HG03196 (cell line): ENCODE measurements around the gene COX5A.
A peak's percentile ranks its signal among the peaks of the same experiment; 100 is the strongest.

ENCODE experiments used
- ATAC-seq: cut with Tn5 transposase; IDR thresholded peaks from one replicate; pipeline ENCODE4 v1.9.1; 2021; ENCODE audit not compliant: unreplicated experiment

COX5A gene

DNA sequence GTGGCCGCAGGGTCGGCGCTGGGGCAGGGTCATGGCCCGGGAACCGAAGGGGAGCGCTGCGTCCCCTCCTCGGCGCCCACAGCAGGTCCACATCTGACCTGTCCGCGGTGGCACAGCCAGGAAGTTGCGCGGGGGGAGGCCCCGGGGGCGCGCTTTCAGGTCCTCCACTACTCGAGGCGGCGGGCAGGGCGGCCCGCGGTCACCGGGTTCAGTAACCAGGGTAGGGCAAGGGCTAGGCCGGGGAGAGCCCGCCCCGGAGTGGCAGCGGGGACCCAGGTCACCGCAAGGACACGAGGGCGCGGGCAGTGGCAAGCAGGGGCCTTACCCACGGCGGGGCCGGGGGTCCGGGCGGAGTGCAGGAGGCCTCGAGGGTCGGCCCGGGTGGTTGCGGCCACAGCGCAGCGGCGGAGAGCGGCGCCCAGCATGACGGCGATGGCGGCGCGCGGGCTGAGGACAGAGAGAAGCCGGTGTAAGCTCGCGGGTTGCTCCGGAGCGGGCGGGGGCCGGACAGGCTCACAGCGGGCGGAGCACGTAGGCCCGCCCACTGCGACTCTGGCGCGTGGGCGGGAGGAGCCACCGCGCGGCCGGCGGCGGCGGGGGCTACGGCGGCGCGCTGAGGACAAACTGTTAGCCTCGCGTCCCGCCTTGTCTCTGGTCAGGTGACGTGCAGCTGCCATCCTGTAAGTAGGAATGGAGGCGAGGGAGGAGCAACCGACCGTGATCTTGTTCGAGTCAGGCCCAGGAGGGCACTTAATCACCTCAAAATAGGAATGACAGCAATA lies at the start of gene COX5A:
TSS of gene COX5A (minus strand) at position 484 of the 782 bp plus-strand sequence. CDS start at position 425, 59 bp downstream.
- ATAC-seq, result peak; percentile 86

DNA sequence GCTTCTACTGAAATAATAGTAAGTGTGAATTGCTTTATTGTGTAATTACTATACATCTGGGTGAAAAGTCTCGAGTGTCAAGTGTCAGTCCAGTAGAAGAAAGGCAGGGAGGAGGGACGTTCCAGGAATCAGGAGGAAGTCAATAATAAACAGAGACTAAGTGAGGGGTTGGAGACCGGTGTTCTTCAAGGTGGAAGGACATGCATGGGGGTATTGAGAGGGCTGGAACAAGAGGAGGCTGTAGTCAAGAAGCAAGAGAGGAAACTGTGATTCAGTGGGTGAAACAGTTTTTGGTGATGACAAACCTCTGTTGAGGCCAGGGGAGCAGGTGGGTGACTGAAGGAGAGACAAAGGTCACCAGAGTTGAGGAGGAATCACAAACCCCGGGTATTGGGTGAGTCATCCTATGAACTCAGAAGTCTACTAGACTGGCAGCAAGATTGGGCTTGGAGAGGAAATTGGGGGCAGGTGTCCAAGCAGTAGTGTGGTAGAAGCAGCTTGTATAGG lies 45.9 kb upstream of the COX5A start:
- ATAC-seq, result peak; percentile 84

DNA sequence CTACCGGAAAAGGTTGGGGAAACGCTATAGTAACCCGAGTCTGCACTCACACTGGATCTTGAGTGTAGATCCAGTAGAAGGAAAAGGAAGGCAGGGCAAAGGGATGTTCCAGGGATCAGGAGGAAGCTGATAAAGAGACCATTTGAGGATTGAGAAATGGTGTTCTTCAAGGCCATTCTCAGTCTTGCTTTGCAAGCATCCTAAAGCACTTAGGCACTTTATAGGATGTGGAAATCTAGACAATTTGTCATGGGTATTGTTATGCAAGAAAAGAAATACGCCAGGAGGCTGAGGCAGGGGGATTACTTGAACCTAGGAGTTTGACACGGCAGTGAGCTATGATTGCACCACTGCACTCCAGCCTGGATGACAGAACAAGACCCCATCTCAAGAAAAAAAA lies 44.3 kb upstream of the COX5A start:
- ATAC-seq, result no peak

DNA sequence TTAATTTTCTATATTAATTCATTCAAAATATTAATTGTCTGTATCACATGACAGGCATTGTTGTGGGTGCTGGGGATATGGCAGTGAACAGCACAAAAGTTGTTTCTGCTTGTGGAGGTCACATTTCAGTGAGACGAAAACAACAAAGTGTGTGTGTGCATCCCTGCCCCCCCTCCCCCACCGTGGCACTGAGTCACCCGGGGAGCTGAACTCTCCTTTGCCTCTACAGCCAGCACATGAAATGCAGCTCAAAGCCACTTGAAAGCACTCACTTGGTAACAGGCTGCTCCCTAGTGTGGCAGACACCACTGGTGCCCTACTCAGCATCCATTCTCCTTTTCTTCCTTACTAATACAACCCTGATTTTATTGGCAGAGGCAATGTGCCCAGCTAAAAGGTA lies 40.6 kb upstream of the COX5A start:
- ATAC-seq, result no peak

DNA sequence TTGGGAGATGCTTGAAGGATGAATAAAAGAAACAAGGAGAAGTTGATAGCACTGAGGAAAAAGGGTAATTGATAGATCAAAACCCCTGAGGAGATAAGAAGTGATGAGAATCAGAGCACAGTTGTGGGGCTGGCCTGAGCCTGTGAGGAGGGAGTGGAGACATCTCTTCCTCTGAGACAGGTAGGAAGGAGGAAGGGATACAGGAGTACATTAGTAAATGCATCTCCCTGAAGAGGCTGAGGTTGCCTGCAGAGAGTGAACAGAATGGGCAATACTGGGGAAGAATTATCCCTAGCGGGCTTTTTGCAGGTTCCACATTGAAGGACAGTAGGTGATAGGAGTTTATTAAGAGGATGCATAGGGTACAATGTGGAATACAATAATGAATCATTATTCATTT lies 40.2 kb upstream of the COX5A start:
- ATAC-seq, result no peak

DNA sequence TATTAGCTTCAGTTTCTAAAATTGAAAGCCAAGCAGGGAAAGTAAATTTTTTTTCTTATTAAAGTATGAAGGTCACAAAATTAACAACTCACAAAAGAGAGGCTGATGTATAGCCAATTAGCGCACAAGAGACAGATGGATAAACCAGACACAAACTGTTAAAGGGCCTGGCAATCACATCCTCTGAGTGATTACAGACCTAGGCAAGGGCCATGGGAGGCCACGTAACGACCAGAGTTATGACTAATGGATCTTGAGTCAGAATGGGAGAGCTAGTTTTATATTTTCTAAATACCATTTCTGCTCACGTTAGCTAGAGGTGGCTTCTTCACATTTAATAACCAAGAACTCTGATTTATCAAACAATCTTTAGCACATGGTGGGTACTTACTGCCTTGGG lies 39.7 kb upstream of the COX5A start:
- no peak for ATAC-seq

DNA sequence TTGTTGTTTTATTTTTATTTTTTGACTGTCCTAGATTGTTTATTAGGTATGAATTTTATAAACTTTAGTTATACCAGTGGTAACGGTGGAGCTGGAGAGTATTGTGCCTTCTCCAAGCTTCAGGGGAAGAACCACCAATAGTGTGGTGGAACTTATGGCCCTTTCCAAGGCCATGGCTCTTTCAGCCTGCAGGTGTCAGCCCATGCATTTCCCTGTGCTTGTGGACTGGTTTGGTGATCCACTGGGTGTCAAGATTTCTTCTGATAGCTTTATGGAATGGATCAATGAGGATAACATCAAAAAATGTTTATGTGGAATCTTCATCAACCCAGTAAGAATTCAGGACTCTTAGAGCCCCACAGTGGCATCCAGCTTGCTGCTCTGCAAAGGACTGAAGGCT lies 38.3 kb upstream of the COX5A start:
- no peak for ATAC-seq

DNA sequence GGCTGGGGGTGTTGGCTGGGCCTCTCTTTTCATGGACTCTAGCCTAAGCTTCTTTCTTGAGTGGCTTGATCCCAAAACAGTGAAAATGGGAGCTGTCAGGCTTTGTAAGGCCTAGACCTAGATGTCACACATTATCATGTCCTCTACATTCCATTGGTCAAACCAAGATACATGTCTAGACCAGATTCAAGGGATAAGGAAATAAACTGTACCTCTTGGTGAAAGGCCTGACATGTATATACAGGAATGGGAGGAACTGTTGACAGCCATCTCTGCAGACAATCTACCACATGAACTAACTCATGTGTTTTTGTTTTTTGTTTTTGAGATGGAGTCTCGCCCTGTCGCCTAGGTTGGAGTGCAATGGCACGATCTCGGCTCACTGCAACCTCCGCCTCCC lies 29.8 kb upstream of the COX5A start:
- ATAC-seq, result no peak

GRCh38 chr15:74964794-74965193 lies 26.9 kb upstream of the COX5A start:
- no peak for ATAC-seq

- no peak for ATAC-seq
Measured at GRCh38 chr15:74963213-74963612, 25.3 kb upstream of the COX5A start.

DNA sequence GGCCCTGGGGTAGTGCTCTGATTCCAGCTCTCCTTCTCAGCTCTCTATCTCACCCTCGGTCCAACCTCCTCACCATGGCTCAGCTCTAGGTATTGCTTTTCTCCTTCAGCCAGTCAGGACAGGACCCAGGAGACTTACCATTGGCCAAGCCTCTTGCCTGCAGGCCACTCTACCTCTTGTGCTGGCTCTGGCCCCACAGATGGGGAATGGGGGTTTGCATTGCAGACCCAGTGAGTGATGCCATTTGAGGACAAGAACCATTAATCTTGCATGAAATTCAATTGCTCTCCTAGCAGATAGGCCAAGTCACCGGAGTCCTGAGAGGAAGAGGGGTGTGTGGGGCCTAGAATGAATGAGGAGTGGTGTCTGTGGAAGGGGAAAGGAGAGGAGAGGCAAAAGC lies 24.8 kb upstream of the COX5A start:
- ATAC-seq, result no peak

DNA sequence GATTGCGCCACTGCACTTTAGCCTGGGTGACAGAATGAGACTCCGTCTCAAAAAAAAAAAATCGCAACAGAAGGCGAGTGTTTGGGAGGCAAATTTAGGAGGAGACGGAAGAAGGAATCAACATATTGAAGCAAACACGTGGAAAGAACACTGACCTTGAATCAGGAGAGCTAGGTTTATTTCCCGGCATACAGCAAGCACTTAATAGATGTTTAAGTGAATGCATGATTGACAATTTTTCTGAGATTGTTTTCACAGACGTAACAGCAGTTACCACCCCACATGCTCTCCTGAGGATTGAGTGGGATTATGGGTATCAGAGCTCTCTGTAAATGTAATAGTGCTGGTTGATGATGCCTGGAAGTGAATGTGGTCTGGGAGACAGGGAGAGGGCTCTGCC lies 24.3 kb upstream of the COX5A start:
- ATAC-seq, result no peak

DNA sequence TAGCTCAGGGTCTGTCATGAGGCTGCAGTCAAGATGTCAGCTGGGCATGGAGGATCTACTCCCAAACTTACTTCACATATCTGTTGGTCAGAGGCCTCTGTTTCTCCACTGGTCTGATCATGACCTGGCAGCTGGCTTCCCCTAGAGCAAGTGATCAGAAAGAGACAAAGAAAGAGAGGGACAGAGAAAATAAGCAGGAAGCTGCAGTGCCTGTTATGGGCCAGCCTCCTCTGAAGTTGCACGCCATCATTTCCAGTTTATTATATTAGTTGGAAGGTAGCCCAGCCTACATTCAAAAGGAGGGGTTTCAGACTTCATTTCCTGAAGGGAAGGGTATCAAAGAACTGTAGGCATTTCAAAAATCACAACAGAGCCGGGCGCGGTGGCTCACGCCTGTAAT lies 23.7 kb upstream of the COX5A start:
- no peak for ATAC-seq

GRCh38 chr15:74960995-74961588 lies 23.2 kb upstream of the COX5A start:
- no peak for ATAC-seq

- ATAC-seq, result no peak
Measured at GRCh38 chr15:74960286-74960685, 22.4 kb upstream of the COX5A start.

DNA sequence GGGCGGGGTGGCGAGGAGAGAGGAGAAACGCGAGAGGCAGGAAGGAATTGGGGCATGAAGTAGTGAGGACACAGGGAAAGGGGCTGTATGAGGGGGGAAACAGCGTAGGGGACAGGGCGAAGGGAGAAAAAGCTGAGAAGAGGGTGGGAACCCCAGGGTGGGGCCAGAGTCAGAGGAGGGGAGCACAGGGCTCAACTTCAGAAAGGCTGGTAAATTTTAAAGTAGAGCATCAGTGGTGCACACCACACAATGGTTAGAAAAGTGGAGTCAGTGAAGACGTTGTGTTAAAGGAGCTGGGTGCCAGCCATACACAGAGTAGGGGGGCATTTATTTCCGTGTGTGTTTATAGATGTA lies 21.7 kb upstream of the COX5A start:
- ATAC-seq, result no peak

- no peak for ATAC-seq
Measured at GRCh38 chr15:74958908-74959585, 21.2 kb upstream of the COX5A start.

DNA sequence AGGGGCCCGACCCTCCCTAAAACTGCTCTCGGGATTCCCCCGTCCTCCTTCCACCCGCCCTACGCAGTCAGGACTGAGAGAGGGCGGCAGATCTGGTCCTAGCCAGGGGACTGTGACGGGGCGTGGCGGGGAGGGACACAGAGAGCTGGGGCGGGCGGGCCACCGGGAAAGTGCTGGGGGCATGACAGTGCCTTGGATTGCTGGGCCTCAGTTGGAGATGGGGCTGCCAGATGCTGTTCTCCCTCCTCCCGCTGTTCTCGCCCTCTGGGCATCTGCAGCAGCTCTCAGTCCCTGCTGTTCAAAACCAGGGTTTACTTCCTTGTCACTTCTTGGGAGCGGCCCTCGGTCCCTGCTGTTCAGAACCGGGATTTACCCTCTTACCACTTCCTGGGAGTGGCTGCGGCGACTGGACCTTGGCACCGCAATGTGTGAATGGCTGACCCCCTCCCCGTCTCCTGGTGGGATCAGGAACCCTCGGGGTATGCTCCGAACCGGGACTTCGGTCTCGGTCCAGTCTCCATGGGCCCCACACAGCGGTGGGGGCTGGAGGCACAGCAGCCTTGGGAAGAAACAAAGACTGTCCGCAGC lies 20.5 kb upstream of the COX5A start:
- no peak for ATAC-seq

DNA sequence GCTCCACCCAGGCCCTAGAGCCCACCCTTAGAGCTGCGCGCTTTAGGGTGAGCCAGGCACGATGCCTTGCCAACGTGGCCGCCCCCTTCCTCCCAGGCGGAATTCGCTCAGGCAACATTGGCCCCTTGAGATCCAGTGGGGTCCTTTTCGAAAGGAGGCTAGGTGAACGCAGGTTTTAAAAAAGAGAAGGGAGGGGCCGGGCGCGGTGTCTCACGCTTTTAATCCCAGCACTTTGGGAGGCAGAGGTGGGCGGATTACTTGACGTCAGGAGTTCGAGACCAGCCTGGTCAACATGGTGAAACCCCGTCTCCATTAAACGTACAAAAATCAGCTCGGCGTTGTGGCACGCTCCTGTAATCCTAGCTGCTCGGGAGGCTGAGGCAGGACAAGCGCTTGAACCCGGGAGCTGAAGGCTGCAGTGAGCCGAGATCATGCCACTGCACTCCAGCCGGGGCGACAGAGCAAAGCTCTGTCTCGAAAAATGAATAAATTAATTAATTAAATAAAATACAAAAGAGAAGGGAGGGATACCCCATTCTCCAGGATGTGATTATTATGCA lies 19.7 kb upstream of the COX5A start:
- ATAC-seq, result no peak

DNA sequence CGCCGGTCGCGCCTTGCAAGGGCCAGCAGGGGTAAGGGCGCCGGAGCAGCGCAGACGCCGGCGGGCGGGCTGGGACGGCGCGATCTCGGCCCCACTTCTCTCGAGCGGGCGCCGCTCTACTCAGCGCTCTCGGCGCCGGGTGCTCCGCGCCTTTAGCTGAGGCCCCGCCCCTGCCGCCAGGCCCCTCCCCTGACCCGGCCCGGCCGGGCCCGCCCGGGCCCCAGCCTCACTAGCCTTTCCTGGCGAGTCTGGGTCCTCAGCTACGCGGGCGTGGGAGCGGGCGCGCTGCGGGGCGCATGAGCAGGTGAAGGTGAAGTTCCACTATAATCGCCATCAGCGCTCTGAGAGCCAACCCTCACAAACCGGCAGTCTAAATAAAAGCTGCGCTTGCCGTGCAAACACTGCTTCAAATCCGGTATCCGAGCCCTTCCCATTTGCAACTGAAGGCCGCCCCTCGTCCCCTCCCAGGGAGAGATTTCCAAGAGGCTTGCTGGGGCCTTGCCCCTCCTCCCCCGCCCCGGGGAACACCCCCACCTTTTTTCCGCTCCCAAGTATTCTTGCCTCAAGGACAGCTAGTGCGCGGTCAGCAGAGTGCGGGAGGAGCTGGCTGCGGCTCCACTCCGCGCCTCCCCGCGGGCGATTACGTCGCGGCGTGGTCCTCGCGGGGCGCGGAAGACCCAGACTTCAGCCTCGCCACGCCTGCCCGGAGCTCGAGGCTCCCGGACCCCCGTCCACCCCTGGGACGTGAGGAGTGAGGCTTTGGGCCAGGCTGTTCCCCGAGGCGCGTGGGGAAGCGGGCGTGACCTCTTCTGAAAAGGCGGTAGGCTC lies 19.0 kb upstream of the COX5A start, which contains the start of gene RPP25:
TSS of gene RPP25 (minus strand) at position 125 of the 828 bp plus-strand sequence. CDS start 189 bp downstream, outside the sequence.
- ATAC-seq, result peak; percentile 73
